CD4-positive, alpha-beta T cell treated with Interleukin-21 for 1 hour (primary cell): ENCODE data around the gene SEMA4F.

Experiments
- DNase-seq: peaks from one replicate; pipeline ENCODE4 v3.0.0-alpha.2; 2020

The SEMA4F gene

GRCh38 chr2:74708883-74709282 lies 54.8 kb downstream of the SEMA4F start:
- no peak for DNase-seq

- no peak for DNase-seq
Measured at GRCh38 chr2:74712223-74713053, 58.4 kb downstream of the SEMA4F start.

DNA sequence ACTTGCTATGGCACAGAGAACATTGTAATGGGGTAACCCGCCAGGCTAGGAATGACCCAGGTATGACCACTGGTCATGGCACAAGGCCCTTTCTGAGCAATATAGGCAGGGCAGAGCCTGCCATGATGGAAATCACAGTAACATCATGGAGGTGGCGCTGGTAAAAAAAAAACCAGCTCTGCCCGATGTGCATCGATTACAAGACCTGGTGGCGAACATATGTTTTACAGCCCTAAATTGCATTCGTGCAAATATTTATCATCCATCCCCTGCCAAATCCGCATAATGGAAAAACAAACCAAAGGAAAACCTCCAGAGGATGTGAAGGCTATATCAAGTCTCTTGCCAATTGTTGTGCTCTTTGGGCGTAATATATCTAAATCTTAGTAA lies 60.6 kb downstream of the SEMA4F start:
- no peak for DNase-seq

DNA sequence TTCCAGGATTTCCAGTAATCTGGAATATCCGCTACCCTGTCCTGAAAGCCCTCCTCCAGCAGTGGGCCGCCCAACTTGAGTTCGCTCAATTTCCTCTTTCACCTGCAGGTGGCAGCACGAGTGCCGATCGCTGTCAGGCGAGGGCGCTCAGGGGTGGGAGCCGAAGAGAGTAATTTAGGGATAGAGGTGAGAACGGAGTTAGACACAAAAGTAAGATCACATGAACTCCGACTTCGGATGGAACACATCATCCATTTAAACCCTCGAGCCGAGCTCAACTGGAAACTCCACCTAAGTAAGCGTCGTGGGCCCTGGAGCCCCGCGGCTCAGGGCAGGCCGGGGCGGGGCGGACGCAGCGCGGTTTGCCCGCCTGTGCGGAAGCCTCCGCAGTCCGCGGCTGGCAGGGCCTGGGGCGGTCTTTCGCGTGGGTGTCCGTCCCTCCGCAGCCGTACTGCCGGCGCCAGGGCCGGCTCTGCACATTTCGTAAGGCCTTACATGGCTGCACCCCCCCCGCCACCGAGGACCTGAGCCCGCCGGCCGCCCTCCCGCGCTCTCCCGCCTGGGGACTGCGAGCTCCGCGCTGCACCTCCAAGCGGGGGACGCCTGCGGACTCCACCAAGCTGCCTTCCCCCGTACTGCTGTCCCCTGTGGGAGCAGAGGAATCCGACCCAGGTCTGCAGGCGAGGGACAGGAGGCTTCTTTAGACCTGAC lies 61.2 kb downstream of the SEMA4F start:
- DNase-seq: peak; percentile 80

- no peak for DNase-seq
Measured at GRCh38 chr2:74715880-74716279, 61.8 kb downstream of the SEMA4F start.

DNA sequence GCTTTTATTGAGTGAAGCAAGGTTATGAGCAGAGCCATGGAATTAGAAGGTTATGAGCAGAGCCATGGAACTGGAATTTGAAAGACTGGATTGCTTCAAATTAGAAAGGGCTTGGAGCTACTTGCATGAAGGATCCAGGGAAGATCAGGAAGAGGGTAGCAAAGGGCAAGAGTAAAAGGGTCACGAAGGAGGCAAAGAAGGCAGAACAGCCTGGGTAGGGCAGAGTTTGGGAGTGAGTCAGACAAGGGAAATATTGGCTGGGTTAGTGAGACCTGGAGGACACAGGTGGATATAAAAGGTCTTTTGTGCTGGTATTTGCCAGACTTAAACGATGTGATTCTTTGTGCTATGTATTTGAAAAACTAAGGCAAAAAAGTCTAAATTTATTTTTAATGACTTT lies 65.0 kb downstream of the SEMA4F start:
- no peak for DNase-seq

DNA sequence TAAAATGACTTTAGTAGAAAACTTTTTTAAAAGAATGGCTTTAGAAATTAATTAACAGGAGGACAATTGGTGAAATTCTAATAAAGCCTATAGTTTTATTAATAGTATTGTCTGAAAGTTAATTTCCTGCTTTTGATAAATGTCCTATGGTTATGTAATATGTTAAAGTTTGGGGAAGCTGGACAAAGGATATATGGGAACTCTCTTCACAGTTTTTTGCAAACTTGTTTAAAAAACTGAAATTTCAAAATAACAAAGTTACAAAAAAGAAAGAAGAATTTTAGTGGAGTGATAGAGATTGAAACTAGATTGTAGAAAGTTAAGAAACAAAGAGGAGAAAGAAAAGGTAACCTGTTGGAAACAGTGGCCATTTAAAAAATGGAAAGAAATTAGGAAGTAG lies 67.3 kb downstream of the SEMA4F start:
- no peak for DNase-seq

DNA sequence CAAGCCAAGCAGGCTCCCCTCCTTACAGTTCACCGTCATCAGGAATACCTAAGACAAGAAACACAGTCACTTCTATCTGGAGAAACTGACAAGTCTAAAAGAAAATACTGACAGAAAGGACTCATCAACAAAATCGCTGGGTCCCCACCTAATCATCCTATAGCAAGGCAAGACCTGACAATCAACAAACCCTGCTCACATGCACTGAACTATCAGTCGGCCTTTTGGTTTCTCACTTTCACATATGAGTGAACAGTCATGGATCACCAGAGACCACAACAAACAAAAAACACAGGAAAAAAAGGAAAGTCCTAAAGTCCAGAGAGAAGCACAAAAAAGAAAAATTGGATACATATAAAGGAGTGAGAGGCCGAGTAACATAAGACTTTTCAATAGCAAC lies 70.4 kb downstream of the SEMA4F start:
- no peak for DNase-seq

DNA sequence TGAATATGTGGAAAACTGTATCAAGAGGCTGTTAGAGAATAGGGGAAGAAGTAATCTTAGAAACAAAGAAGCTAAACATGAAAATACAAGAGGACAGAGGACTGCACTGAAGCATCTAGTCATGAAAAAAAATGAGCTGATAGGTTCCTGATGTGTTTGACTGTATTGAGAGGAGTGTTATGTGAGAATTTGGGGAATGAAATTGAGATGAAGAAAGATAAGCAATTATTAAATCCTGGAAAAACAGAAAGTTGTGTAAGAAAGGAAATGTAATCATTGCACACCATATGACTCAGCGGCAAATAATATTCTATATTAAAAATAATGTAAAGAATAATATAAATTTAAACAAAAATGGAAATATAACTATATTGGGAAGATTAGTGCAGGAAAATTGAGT lies 71.2 kb downstream of the SEMA4F start:
- no peak for DNase-seq

- no peak for DNase-seq
Measured at GRCh38 chr2:74728842-74729241, 74.8 kb downstream of the SEMA4F start.

DNA sequence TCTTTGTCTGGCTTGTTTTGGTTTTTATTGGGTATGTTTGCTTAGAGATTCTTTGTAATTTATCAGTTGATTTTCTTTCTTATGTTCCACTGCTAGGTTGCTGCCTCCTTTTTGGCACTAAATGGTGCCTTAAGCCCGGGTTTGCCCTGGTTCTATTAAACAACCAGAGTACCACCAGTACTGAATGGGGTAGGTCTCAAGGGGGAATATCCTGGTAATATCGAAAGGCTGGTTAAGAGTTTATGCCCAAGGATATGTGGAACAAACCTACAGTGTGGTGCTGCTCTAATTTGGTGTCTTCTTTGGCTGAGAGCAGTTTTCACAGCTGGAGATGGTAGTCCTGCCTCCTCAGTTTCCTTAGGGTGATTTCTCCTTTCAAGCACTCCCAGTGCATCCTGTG lies 76.5 kb downstream of the SEMA4F start:
- DNase-seq: no peak
